H9 (cell line): ENCODE measurements around the gene CLN5. TPM values are rescaled to one million over a fixed set of nuclear protein-coding genes. Genes with fewer than 3 reads are reported as not detected.

ENCODE experiments used
- DNase-seq: peaks from one replicate; pipeline ENCODE4 v3.0.0-alpha.2; 2017
- H2AFZ ChIP-seq: one replicate; pipeline ENCODE4 v1.6.1; 2013; ENCODE audit warnings: mild to moderate bottlenecking, low read length, control low read depth, moderate library complexity
- H2AK5ac ChIP-seq: 2 replicates; pipeline ENCODE4 v1.6.1; 2013; ENCODE audit warnings: low read length, control low read depth, mixed read lengths; ENCODE audit not compliant: insufficient read length
- H2BK120ac ChIP-seq: one replicate; pipeline ENCODE4 v1.6.1; 2013; ENCODE audit warnings: low read depth, mild to moderate bottlenecking, low read length, control low read depth, inconsistent platforms; ENCODE audit not compliant: poor library complexity, severe bottlenecking
- H2BK12ac ChIP-seq: 2 replicates; pipeline ENCODE4 v1.6.1; 2013; ENCODE audit warnings: low read length, control low read depth, mixed read lengths, low read depth; ENCODE audit not compliant: insufficient read length
- H2BK15ac ChIP-seq: 2 replicates; pipeline ENCODE4 v1.6.1; 2013; ENCODE audit warnings: low read depth, low read length, control low read depth
- H2BK20ac ChIP-seq: one replicate; pipeline ENCODE4 v1.6.1; 2013; ENCODE audit warnings: low read depth, mild to moderate bottlenecking, low read length, control low read depth, inconsistent platforms; ENCODE audit not compliant: poor library complexity, severe bottlenecking
- H2BK5ac ChIP-seq: 2 replicates; pipeline ENCODE4 v1.6.1; 2013; ENCODE audit warnings: low read length, control low read depth, mixed read lengths; ENCODE audit not compliant: insufficient read length
- H3K14ac ChIP-seq: 2 replicates; pipeline ENCODE4 v1.6.1; 2013; ENCODE audit warnings: low read length, control low read depth; ENCODE audit not compliant: insufficient read depth
- H3K18ac ChIP-seq: 2 replicates; pipeline ENCODE4 v1.6.1; 2013; ENCODE audit warnings: low read depth, mild to moderate bottlenecking, mixed read lengths, low read length, control low read depth; ENCODE audit not compliant: insufficient read length
- H3K23ac ChIP-seq: 2 replicates; pipeline ENCODE4 v1.6.1; 2013; ENCODE audit warnings: low read length, control low read depth, mixed read lengths, low read depth; ENCODE audit not compliant: insufficient read length
- H3K23me2 ChIP-seq: 2 replicates; pipeline ENCODE4 v1.6.1; 2013; ENCODE audit warnings: low read depth, mild to moderate bottlenecking, mixed read lengths, low read length, control low read depth; ENCODE audit not compliant: insufficient read length, poor library complexity, severe bottlenecking
- H3K27ac ChIP-seq: 2 replicates; pipeline ENCODE4 v1.5.1; 2013; ENCODE audit warnings: low read length, control low read depth, mixed read lengths, low read depth; ENCODE audit not compliant: insufficient read length
- H3K27me3 ChIP-seq: 2 replicates; pipeline ENCODE4 v1.6.1; 2013; ENCODE audit warnings: low read length, control low read depth, inconsistent platforms; ENCODE audit not compliant: insufficient read depth
- H3K4ac ChIP-seq: 2 replicates; pipeline ENCODE4 v1.6.1; 2013; ENCODE audit warnings: low read depth, mild to moderate bottlenecking, control low read depth, inconsistent platforms, low read length, moderate library complexity
- H3K4me1 ChIP-seq: 2 replicates; pipeline ENCODE4 v1.6.1; 2013; ENCODE audit warnings: low read length, control low read depth, inconsistent platforms; ENCODE audit not compliant: insufficient read depth
- H3K4me2 ChIP-seq: 2 replicates; pipeline ENCODE4 v1.6.1; 2013; ENCODE audit warnings: low read length, control low read depth, mixed read lengths; ENCODE audit not compliant: insufficient read length, insufficient read depth
- H3K56ac ChIP-seq: 2 replicates; pipeline ENCODE4 v1.6.1; 2013; ENCODE audit warnings: low read depth, mild to moderate bottlenecking, mixed read lengths, low read length, control low read depth; ENCODE audit not compliant: insufficient read length
- H3K79me1 ChIP-seq: 2 replicates; pipeline ENCODE4 v1.6.1; 2013; ENCODE audit warnings: low read depth, mild to moderate bottlenecking, moderate library complexity, low read length, control low read depth, inconsistent platforms; ENCODE audit not compliant: insufficient read depth, poor library complexity, severe bottlenecking
- H3K79me2 ChIP-seq: 2 replicates; pipeline ENCODE4 v1.6.1; 2013; ENCODE audit warnings: low read length, control low read depth, inconsistent platforms; ENCODE audit not compliant: insufficient read depth
- H3K9ac ChIP-seq: 2 replicates; pipeline ENCODE4 v1.6.1; 2013; ENCODE audit warnings: low read length, control low read depth, mixed read lengths; ENCODE audit not compliant: insufficient read length; ENCODE audit errors: extremely low read depth
- H3K9me3 ChIP-seq: one replicate; pipeline ENCODE4 v1.6.1; 2013; ENCODE audit warnings: low read depth, low read length, inconsistent platforms; ENCODE audit not compliant: control insufficient read depth
- H3T11ph ChIP-seq: one replicate; pipeline ENCODE4 v1.6.1; 2013; ENCODE audit warnings: mild to moderate bottlenecking, low read length, control low read depth, inconsistent platforms
- H4K20me1 ChIP-seq: one replicate; pipeline ENCODE4 v1.6.1; 2013; ENCODE audit not compliant: control insufficient read depth, insufficient read length, insufficient read depth
- H4K5ac ChIP-seq: 2 replicates; pipeline ENCODE4 v1.6.1; 2013; ENCODE audit warnings: low read depth, mild to moderate bottlenecking, mixed read lengths, low read length, control low read depth; ENCODE audit not compliant: insufficient read length
- H4K8ac ChIP-seq: replicated peaks from 2 replicates; pipeline ENCODE4 v1.6.1; 2013; ENCODE audit warnings: low read length, control low read depth, mixed read lengths, low read depth; ENCODE audit not compliant: insufficient read length
- H4K91ac ChIP-seq: 2 replicates; pipeline ENCODE4 v1.6.1; 2013; ENCODE audit warnings: low read depth, mild to moderate bottlenecking, moderate library complexity, mixed read lengths, low read length, control low read depth; ENCODE audit not compliant: insufficient read length
- H3K27ac Mint-ChIP-seq, 3 experiments: 2 replicates in 2 of 3; 3 replicates in 1 of 3; pipeline ENCODE4 v1.8.0; 2020 to 2021; ENCODE audit warnings: mixed read lengths in 3 of 3, mild to moderate bottlenecking in 1 of 3, moderate library complexity in 1 of 3
- H3K27me3 Mint-ChIP-seq: 2 replicates; pipeline ENCODE4 v1.8.0; 2021; ENCODE audit warnings: low read depth, mild to moderate bottlenecking, moderate library complexity, mixed read lengths
- H3K36me3 Mint-ChIP-seq, 3 experiments: 2 replicates in 2 of 3; 3 replicates in 1 of 3; pipeline ENCODE4 v1.8.0; 2020 to 2021; ENCODE audit warnings: low read depth in 3 of 3, mixed read lengths in 3 of 3; ENCODE audit not compliant: insufficient read depth in 1 of 3
- H3K4me1 Mint-ChIP-seq, 2 experiments: 2 replicates each; pipeline ENCODE4 v1.8.0; 2020; ENCODE audit warnings: mixed read lengths in 2 of 2
- H3K4me3 Mint-ChIP-seq, 2 experiments: 2 replicates in 1 of 2; 3 replicates in 1 of 2; pipeline ENCODE4 v1.8.0; 2020 to 2021; ENCODE audit warnings: mild to moderate bottlenecking in 2 of 2, mixed read lengths in 2 of 2, moderate library complexity in 1 of 2
- H3K9me3 Mint-ChIP-seq, 2 experiments: 2 replicates in 1 of 2; 3 replicates in 1 of 2; pipeline ENCODE4 v1.8.0; 2020; ENCODE audit warnings: mild to moderate bottlenecking in 2 of 2, mixed read lengths in 2 of 2, moderate library complexity in 1 of 2
- WGBS: extraction: QIAGEN DNeasy Blood & Tissue Kit; methylation state at CpG from one replicate; pipeline ENCODE4 v1.1.7; 2013; ENCODE audit warnings: missing lambda C conversion rate, low lambda C conversion rate, mixed read lengths; ENCODE audit not compliant: insufficient read length; ENCODE audit errors: extremely low coverage; 5-methylcytosine and 5-hydroxymethylcytosine counted together
- total RNA-seq: library from RNA; stranded (reverse); gene quantifications from 2 replicates; pipeline ENCODE4 v1.2.1, GENCODE V29; 2021
- TF ChIP-seq, protein P1 (sequence below): fragments of 200-600 bp; sonication (generic); conservative IDR thresholded peaks from 3 replicates; pipeline ENCODE4 v1.8.0; 2021; ENCODE audit warnings: antibody characterized with exemption, mild to moderate bottlenecking

The CLN5 gene
- total RNA-seq, 1 experiment from 2014 or later, result 8.3 TPM

- TF ChIP-seq, protein P1, sequence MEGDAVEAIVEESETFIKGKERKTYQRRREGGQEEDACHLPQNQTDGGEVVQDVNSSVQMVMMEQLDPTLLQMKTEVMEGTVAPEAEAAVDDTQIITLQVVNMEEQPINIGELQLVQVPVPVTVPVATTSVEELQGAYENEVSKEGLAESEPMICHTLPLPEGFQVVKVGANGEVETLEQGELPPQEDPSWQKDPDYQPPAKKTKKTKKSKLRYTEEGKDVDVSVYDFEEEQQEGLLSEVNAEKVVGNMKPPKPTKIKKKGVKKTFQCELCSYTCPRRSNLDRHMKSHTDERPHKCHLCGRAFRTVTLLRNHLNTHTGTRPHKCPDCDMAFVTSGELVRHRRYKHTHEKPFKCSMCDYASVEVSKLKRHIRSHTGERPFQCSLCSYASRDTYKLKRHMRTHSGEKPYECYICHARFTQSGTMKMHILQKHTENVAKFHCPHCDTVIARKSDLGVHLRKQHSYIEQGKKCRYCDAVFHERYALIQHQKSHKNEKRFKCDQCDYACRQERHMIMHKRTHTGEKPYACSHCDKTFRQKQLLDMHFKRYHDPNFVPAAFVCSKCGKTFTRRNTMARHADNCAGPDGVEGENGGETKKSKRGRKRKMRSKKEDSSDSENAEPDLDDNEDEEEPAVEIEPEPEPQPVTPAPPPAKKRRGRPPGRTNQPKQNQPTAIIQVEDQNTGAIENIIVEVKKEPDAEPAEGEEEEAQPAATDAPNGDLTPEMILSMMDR, result no peak
- Mint-ChIP-seq H3K4me1 (peaks cover 20% of the 10 kb centered on the region in 2 experiments), H3K36me3 (peaks cover 0 to 14% (median 11%) of the 10 kb centered on the region in 3 experiments; a peak in 5 of 7 replicates), H3K4me3 (peak overlapping the region; percentile 95 to 99), H3K27me3 (peaks cover 9% of the 10 kb centered on the region; the same call in 1 of the 2 replicates), H3K9me3 (no peaks in the 10 kb centered on the region; a peak in 1 of 5 replicates), H3K27ac (peak overlapping the region; percentile 93 to 99 (median 98); a peak in 6 of 7 replicates)
- Histone ChIP-seq H3K14ac (peak overlapping the region; percentile 92), H4K8ac (no peak overlapping the region), H2BK12ac (no peak overlapping the region), H3T11ph (no peak overlapping the region), H2AFZ (no peak overlapping the region), H3K23me2 (peaks cover 8% of the 10 kb centered on the region), H4K91ac (no peak overlapping the region), H3K79me2 (no peaks in the 10 kb centered on the region), H2BK120ac (no peak overlapping the region), H3K18ac (peak overlapping the region; percentile 90), H2BK15ac (no peak overlapping the region), H2AK5ac (no peak overlapping the region), H3K4me1 (no peaks in the 10 kb centered on the region; the same call in 1 of the 2 replicates), H3K4me2 (peak overlapping the region; percentile 88), H3K9me3 (no peaks in the 10 kb centered on the region), H2BK5ac (no peak overlapping the region), H3K79me1 (no peaks in the 10 kb centered on the region), H3K4ac (no peak overlapping the region), H3K56ac (no peak overlapping the region), H2BK20ac (no peak overlapping the region), H3K23ac (no peak overlapping the region), H4K20me1 (no peaks in the 10 kb centered on the region), H4K5ac (peak overlapping the region; percentile 93), H3K27ac (peak overlapping the region; percentile 30), H3K27me3 (no peaks in the 10 kb centered on the region), H3K9ac (peak overlapping the region; percentile 94)
- WGBS, result no CpG with 5 or more reads among the region's 20 CpGs
- no peak for DNase-seq
Measured at GRCh38 chr13:76992548-76993001, 694 bp downstream of the CLN5 start.
